ENCODE results near the gene CERS5.

Gene CERS5

GRCh38 chr12:50123203-50123602 is 44.0 kb downstream of the CERS5 start:
- no peak for DNase-seq

GRCh38 chr12:50121641-50122040 is 45.5 kb downstream of the CERS5 start:
- no peak for DNase-seq

GRCh38 chr12:50120953-50121352 is 46.2 kb downstream of the CERS5 start:
- DNase-seq, result no peak

GRCh38 chr12:50120521-50120920 is 46.6 kb downstream of the CERS5 start:
- no peak for DNase-seq

GRCh38 chr12:50119387-50119786 is 47.8 kb downstream of the CERS5 start:
- DNase-seq, result no peak

- DNase-seq, result no peak
These were observed 50.0 kb downstream of the CERS5 start for GRCh38 chr12:50117057-50117622.

GRCh38 chr12:50112456-50113218 is 54.5 kb downstream of the CERS5 start:
- DNase-seq, result no peak

GRCh38 chr12:50111693-50112455 is 55.3 kb downstream of the CERS5 start, which contains the start of gene COX14:
Gene COX14 (plus strand): TSS chr12:50112236. CDS start chr12:50120044, 7,808 bp downstream.
- DNase-seq, result peak; percentile 99

- DNase-seq, result no peak
These were observed 55.8 kb downstream of the CERS5 start for GRCh38 chr12:50111395-50111692.

GRCh38 chr12:50110762-50111351 is 56.3 kb downstream of the CERS5 start:
- no peak for DNase-seq

- no peak for DNase-seq
These were observed 56.9 kb downstream of the CERS5 start for GRCh38 chr12:50110127-50110761.

- DNase-seq, result no peak
These were observed 57.9 kb downstream of the CERS5 start for GRCh38 chr12:50109319-50109718.

GRCh38 chr12:50107416-50108268 is 59.5 kb downstream of the CERS5 start:
- no peak for DNase-seq

- DNase-seq, result no peak
These were observed 60.3 kb downstream of the CERS5 start for GRCh38 chr12:50106907-50107306.

GRCh38 chr12:50105913-50106450 is 61.2 kb downstream of the CERS5 start:
- no peak for DNase-seq

- DNase-seq, result no peak
These were observed 62.5 kb downstream of the CERS5 start for GRCh38 chr12:50104417-50105366.

GRCh38 chr12:50103767-50104321 is 63.3 kb downstream of the CERS5 start, which contains the start of gene GPD1:
Gene GPD1 (plus strand): TSS chr12:50104008. CDS start chr12:50104051, 43 bp downstream.
- no peak for DNase-seq

GRCh38 chr12:50103351-50103750 is 63.8 kb downstream of the CERS5 start:
- no peak for DNase-seq

GRCh38 chr12:50102646-50103309 is 64.4 kb downstream of the CERS5 start:
- no peak for DNase-seq

GRCh38 chr12:50102131-50102531 is 65.0 kb downstream of the CERS5 start:
- no peak for DNase-seq
